HEK293 (cell line): ENCODE measurements around the gene WFS1.

ENCODE experiments used
- CTCF ChIA-PET: fragments of 350-600 bp; formaldehyde crosslinking; extraction: SDS; loops from one replicate; lab custom pipeline; 2021; ENCODE audit warnings: antibody characterized with exemption; lab: Yijun Ruan, JAX
- POLR2A ChIA-PET: fragments of 300-600 bp; formaldehyde crosslinking; extraction: SDS; loops from one replicate; lab custom pipeline; 2020; ENCODE audit warnings: antibody characterized with exemption, inconsistent platforms; lab: Yijun Ruan, JAX
- H3K27ac ChIP-seq: fragments of 200-500 bp; sonication (Bioruptor generic); 2 replicates; pipeline ENCODE4 v1.5.1; 2014; ENCODE audit warnings: low read depth, low read length, control low read depth, inconsistent platforms; ENCODE audit errors: extremely low read depth
- H3K36me3 ChIP-seq, 2 experiments: fragments of 200-500 bp in 1 of 2; sonication (Bioruptor generic) in 1 of 2; 1 replicate in 1 of 2; 2 replicates in 1 of 2; pipeline ENCODE4 v1.5.1; 2014 to 2017; ENCODE audit warnings: inconsistent platforms in 2 of 2, low read length in 2 of 2; ENCODE audit not compliant: control insufficient read depth in 2 of 2, insufficient read depth in 1 of 2
- H3K4me1 ChIP-seq: fragments of 200-500 bp; sonication (Bioruptor generic); 2 replicates; pipeline ENCODE4 v1.5.1; 2014; ENCODE audit warnings: mild to moderate bottlenecking, low read length, inconsistent platforms; ENCODE audit not compliant: control insufficient read depth, insufficient read depth
- H3K4me3 ChIP-seq: 2 replicates; pipeline ENCODE4 v1.5.1; 2011; ENCODE audit warnings: low read depth, mild to moderate bottlenecking, control low read depth, low read length, moderate library complexity
- H3K9me3 ChIP-seq: fragments of 200-500 bp; sonication (Bioruptor generic); 2 replicates; pipeline ENCODE4 v1.5.1; 2014; ENCODE audit warnings: low read depth, low read length, inconsistent platforms; ENCODE audit not compliant: control insufficient read depth, insufficient read depth
- GFI1B ChIP-seq: fragments of 450-650 bp; formaldehyde crosslinking; IDR thresholded peaks from 2 replicates; pipeline ENCODE4 v1.5.1; 2016; ENCODE audit warnings: missing biosample characterization, missing genetic modification characterization
- GLIS1 ChIP-seq: fragments of 450-650 bp; formaldehyde crosslinking; IDR thresholded peaks from 2 replicates; pipeline ENCODE4 v1.5.1; 2016; ENCODE audit warnings: missing biosample characterization, missing genetic modification characterization
- OVOL3 ChIP-seq: fragments of 450-650 bp; formaldehyde crosslinking; IDR thresholded peaks from 2 replicates; pipeline ENCODE4 v1.5.1; 2016; ENCODE audit warnings: missing biosample characterization, missing genetic modification characterization
- PRDM2 ChIP-seq: fragments of 450-650 bp; formaldehyde crosslinking; IDR thresholded peaks from 2 replicates; pipeline ENCODE4 v1.5.1; 2016; ENCODE audit warnings: missing biosample characterization, missing genetic modification characterization, borderline replicate concordance
- PRDM6 ChIP-seq: fragments of 450-650 bp; formaldehyde crosslinking; IDR thresholded peaks from 2 replicates; pipeline ENCODE4 v1.5.1; 2017; ENCODE audit warnings: missing biosample characterization, missing genetic modification characterization
- SETDB1 ChIP-seq: IDR thresholded peaks from one replicate; pipeline ENCODE4 v1.6.1; 2017; ENCODE audit warnings: mild to moderate bottlenecking, low read length, moderate library complexity, mixed read lengths; ENCODE audit not compliant: insufficient read length
- TRIM28 ChIP-seq: IDR thresholded peaks from 2 replicates; pipeline ENCODE4 v1.6.1; 2011; ENCODE audit warnings: low read length, control low read depth, borderline replicate concordance
- ZBTB48 ChIP-seq: fragments of 450-650 bp; formaldehyde crosslinking; IDR thresholded peaks from 2 replicates; pipeline ENCODE4 v1.5.1; 2016; ENCODE audit warnings: missing biosample characterization, missing genetic modification characterization
- ZIC2 ChIP-seq: fragments of 450-650 bp; formaldehyde crosslinking; IDR thresholded peaks from 2 replicates; pipeline ENCODE4 v1.5.1; 2016; ENCODE audit warnings: missing biosample characterization, missing genetic modification characterization
- ZNF112 ChIP-seq: fragments of 450-650 bp; formaldehyde crosslinking; IDR thresholded peaks from 2 replicates; pipeline ENCODE4 v1.5.0; 2017; ENCODE audit warnings: missing biosample characterization, missing genetic modification characterization
- ZNF169 ChIP-seq: fragments of 450-650 bp; formaldehyde crosslinking; IDR thresholded peaks from 2 replicates; pipeline ENCODE4 v1.5.1; 2016; ENCODE audit warnings: missing biosample characterization, missing genetic modification characterization
- ZNF426 ChIP-seq: fragments of 450-650 bp; formaldehyde crosslinking; IDR thresholded peaks from 2 replicates; pipeline ENCODE4 v1.5.1; 2017; ENCODE audit warnings: missing biosample characterization, missing genetic modification characterization, mild to moderate bottlenecking, inconsistent platforms, moderate library complexity
- ZNF433 ChIP-seq: fragments of 450-650 bp; formaldehyde crosslinking; IDR thresholded peaks from 2 replicates; pipeline ENCODE4 v1.5.1; 2016; ENCODE audit warnings: missing biosample characterization, missing genetic modification characterization, low read depth
- ZNF624 ChIP-seq: fragments of 450-650 bp; formaldehyde crosslinking; IDR thresholded peaks from 2 replicates; pipeline ENCODE4 v1.5.1; 2017; ENCODE audit warnings: missing biosample characterization, missing genetic modification characterization
- ZNF777 ChIP-seq: fragments of 450-650 bp; formaldehyde crosslinking; IDR thresholded peaks from 2 replicates; pipeline ENCODE4 v1.5.1; 2017; ENCODE audit warnings: missing biosample characterization, missing genetic modification characterization, borderline replicate concordance

WFS1 gene

GRCh38 chr4:6345096-6345830, 75.6 kb downstream of the WFS1 start:
- H3K36me3 ChIP-seq = peaks cover 0 to 9% of the 10 kb centered on the region in 2 experiments; a peak in 1 of 3 replicates
- H3K27ac ChIP-seq = no peak overlapping the region
- TF ChIP-seq SETDB1 = no peak
- TF ChIP-seq TRIM28 = no peak
- TF ChIP-seq ZNF112 = no peak
- TF ChIP-seq ZNF426 (tag by site-specific recombination) = no peak
- no peak for TF ChIP-seq GLIS1 (tag by site-specific recombination)
- no peaks in the 10 kb centered on the region for H3K4me1 ChIP-seq
- ChIA-PET POLR2A (no interaction called here), CTCF (interaction anchor here (0.6 to 4.3 kb wide), 3 partner anchors 14 to 603 kb away, joined by 3 to 22 read pairs (median 3); no protein-coding TSS in a partner anchor)
- no peak overlapping the region for H3K4me3 ChIP-seq
- no peaks in the 10 kb centered on the region for H3K9me3 ChIP-seq

- Histone ChIP-seq H3K4me1 (no peaks in the 10 kb centered on the region), H3K4me3 (no peak overlapping the region), H3K27ac (no peak overlapping the region), H3K9me3 (no peaks in the 10 kb centered on the region), H3K36me3 (peaks cover 0 to 9% of the 10 kb centered on the region in 2 experiments; a peak in 1 of 3 replicates)
- ChIA-PET POLR2A (no interaction called here), CTCF (no interaction called here)
- no peak for TF ChIP-seq PRDM2 (tag by site-specific recombination)
- no peak for TF ChIP-seq PRDM6 (tag by site-specific recombination)
- no peak for TF ChIP-seq ZNF433 (tag by site-specific recombination)
- TF ChIP-seq ZNF169 (tag by site-specific recombination) = no peak
- no peak for TF ChIP-seq ZNF777 (tag by site-specific recombination)
- no peak for TF ChIP-seq ZIC2 (tag by site-specific recombination)
- no peak for TF ChIP-seq GFI1B (tag by site-specific recombination)
- no peak for TF ChIP-seq ZNF624 (tag by site-specific recombination)
- TF ChIP-seq OVOL3 = no peak
- TF ChIP-seq ZBTB48 = no peak
Measured at GRCh38 chr4:6345866-6346265, 76.2 kb downstream of the WFS1 start.
